ENCODE measurements around the gene SNRPN. TPM values are rescaled to one million over a fixed set of nuclear protein-coding genes. Genes with fewer than 3 reads are reported as not detected.

SNRPN gene
- total and polyA plus RNA-seq, 2 of the 4 experiments (the other 2 are of a cell fraction): 123 to 185 TPM

DNA sequence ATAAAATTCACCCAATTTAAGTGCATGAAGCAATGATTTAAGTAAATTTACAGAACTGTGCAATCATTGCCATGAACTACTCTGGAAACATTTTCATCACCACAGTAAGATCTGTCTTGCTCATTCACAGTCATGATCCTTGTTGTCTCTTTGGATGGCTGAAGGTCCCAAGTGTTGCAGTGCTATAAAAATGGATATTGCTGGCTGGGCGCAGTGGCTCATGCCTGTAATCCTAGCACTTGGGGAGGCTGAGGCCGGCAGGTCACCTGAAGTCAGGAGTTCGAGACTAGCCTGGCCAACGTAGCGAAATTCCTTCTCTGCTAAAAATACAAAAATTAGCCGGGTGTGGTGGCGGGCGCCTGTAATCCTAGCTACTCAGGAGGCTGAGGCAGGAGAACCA, 17.0 kb downstream of the SNRPN start:
- Histone ChIP-seq H3K27ac (ENCODE audit: insufficient read depth, low read length) (no peak overlapping the region), H4K8ac (ENCODE audit: low read depth in 2 of 2, low read length in 2 of 2) (no peak overlapping the region), H3K4ac (ENCODE audit: low read depth, low read length) (no peak overlapping the region), H3K4me1 (ENCODE audit: control insufficient read depth, insufficient read depth, low read length) (no peaks in the 10 kb centered on the region), H4K20me1 (ENCODE audit: insufficient read depth, low read length) (no peaks in the 10 kb centered on the region), H2AK9ac (replicated peaks; ENCODE audit: low read depth, low read length, poor library complexity) (no peak overlapping the region), H4K91ac (ENCODE audit: insufficient read depth, low read depth, low read length) (no peak overlapping the region), H2BK5ac (ENCODE audit: low read depth, low read length, poor library complexity, severe bottlenecking) (no peak overlapping the region), H3K18ac (ENCODE audit: low read depth, low read length) (no peak overlapping the region), H3K23ac (ENCODE audit: low read depth, low read length) (no peak overlapping the region), H3K14ac (replicated peaks; ENCODE audit: low read depth, low read length) (no peak overlapping the region), H2BK120ac (ENCODE audit: low read depth, low read length) (no peak overlapping the region), H3K9me3 (ENCODE audit: control insufficient read depth, insufficient read depth, low read length) (no peaks in the 10 kb centered on the region), H3K27me3 (ENCODE audit: control insufficient read depth, insufficient read depth, low read length) (no peaks in the 10 kb centered on the region), H3K79me1 (ENCODE audit: low read depth in 1 of 2, low read length in 2 of 2) (peaks cover 3 to 4% of the 10 kb centered on the region in 2 experiments; a peak in 1 of 4 replicates), H3K9ac (ENCODE audit: low read depth, low read length) (no peak overlapping the region), H3K9me1 (ENCODE audit: insufficient read depth, low read length) (no peaks in the 10 kb centered on the region), H2BK20ac (ENCODE audit: low read depth, low read length) (no peak overlapping the region), H3K4me2 (ENCODE audit: low read depth, low read length) (no peak overlapping the region), H3K56ac (ENCODE audit: extremely low read depth, insufficient read depth, low read length) (no peak overlapping the region), H2AK5ac (ENCODE audit: low read depth, low read length) (no peak overlapping the region), H3K4me3 (ENCODE audit: insufficient read depth, low read depth, low read length) (no peak overlapping the region), H4K5ac (ENCODE audit: low read depth, low read length) (no peak overlapping the region), H3K36me3 (ENCODE audit: control insufficient read depth, insufficient read depth, low read length) (peaks cover 31% of the 10 kb centered on the region), H2AFZ (replicated peaks; ENCODE audit: low read length, poor library complexity) (no peak overlapping the region), H2BK15ac (ENCODE audit: low read depth, low read length) (no peak overlapping the region)
- TF ChIP-seq CEBPB (IDR thresholded peaks at IDR 0.05; ENCODE audit: low read depth, low read length): no peak
- no peak for TF ChIP-seq BHLHE40 (IDR thresholded peaks at IDR 0.05; ENCODE audit: low read depth, low read length)
- no peak for TF ChIP-seq MAFK (IDR thresholded peaks at IDR 0.05; ENCODE audit: low read depth, low read length)
- TF ChIP-seq NFE2L2 (IDR thresholded peaks at IDR 0.05; ENCODE audit: low read depth, low read length): no peak
- TF ChIP-seq, protein P1, sequence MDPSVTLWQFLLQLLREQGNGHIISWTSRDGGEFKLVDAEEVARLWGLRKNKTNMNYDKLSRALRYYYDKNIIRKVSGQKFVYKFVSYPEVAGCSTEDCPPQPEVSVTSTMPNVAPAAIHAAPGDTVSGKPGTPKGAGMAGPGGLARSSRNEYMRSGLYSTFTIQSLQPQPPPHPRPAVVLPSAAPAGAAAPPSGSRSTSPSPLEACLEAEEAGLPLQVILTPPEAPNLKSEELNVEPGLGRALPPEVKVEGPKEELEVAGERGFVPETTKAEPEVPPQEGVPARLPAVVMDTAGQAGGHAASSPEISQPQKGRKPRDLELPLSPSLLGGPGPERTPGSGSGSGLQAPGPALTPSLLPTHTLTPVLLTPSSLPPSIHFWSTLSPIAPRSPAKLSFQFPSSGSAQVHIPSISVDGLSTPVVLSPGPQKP (IDR thresholded peaks at IDR 0.05; ENCODE audit: borderline replicate concordance, low read depth, low read length): no peak
- TF ChIP-seq MXI1 (IDR thresholded peaks at IDR 0.05; ENCODE audit: borderline replicate concordance, low read depth, low read length): no peak
- no peak for TF ChIP-seq MAZ (IDR thresholded peaks at IDR 0.05; ENCODE audit: borderline replicate concordance, low read depth, low read length)
- no peak for TF ChIP-seq RCOR1 (IDR thresholded peaks at IDR 0.05; ENCODE audit: insufficient replicate concordance, low read length)
- TF ChIP-seq RFX5 (IDR thresholded peaks at IDR 0.05; ENCODE audit: low read depth, low read length): no peak
- TF ChIP-seq SMC3 (IDR thresholded peaks at IDR 0.05; ENCODE audit: low read depth, low read length): no peak
- TF ChIP-seq CHD1 (IDR thresholded peaks at IDR 0.05; ENCODE audit: low read depth, low read length): no peak
- no peak for TF ChIP-seq FOS (IDR thresholded peaks at IDR 0.05; ENCODE audit: low read depth, low read length)
- DNase-seq (no peak), ATAC-seq (ENCODE audit: low read depth) (no peak)
- ChIA-PET POLR2A (ENCODE audit: unreplicated experiment) (no interaction called here), CTCF (no interaction called here)
- BruUV-seq (replicated peaks): no TSS peak
- dilution Hi-C loops (cut with HindIII; ENCODE audit: low sequenced_read_pairs, unreplicated experiment): no loop called here
- in situ Hi-C loops (cut with MboI; ENCODE audit: low sequenced_read_pairs): no loop called here
- WGBS, 2 experiments (ENCODE audit: extremely low coverage in 2 of 2, insufficient read length in 1 of 2): no CpG with 5 or more reads among the region's 8 CpGs
- intact Hi-C loops (cut with micrococcal nuclease): no loop called here
